Nephron progenitor cell (in vitro differentiated cells): ENCODE measurements around the gene HECA.
"Not testable (repeated sequence)": the region's sequence is repeated elsewhere in the genome, so short reads cannot be mapped to it uniquely, and the experiment has no call there.

Source experiments
- DNase-seq: peaks from one replicate; pipeline ENCODE4 v3.0.0; 2021
- H3K27ac Mint-ChIP-seq: 2 replicates; pipeline ENCODE4 v1.8.0; 2021; ENCODE audit warnings: mild to moderate bottlenecking, moderate library complexity, mixed read lengths
- H3K27me3 Mint-ChIP-seq: 2 replicates; pipeline ENCODE4 v1.8.0; 2021; ENCODE audit warnings: mild to moderate bottlenecking, low read depth, mixed read lengths; ENCODE audit not compliant: poor library complexity
- H3K36me3 Mint-ChIP-seq: 2 replicates; pipeline ENCODE4 v1.8.0; 2021; ENCODE audit warnings: low read depth, mixed read lengths
- H3K4me1 Mint-ChIP-seq: 2 replicates; pipeline ENCODE4 v1.8.0; 2021; ENCODE audit warnings: mixed read lengths
- H3K4me3 Mint-ChIP-seq: 2 replicates; pipeline ENCODE4 v1.8.0; 2021; ENCODE audit warnings: mild to moderate bottlenecking, moderate library complexity, mixed read lengths
- H3K9me3 Mint-ChIP-seq: 2 replicates; pipeline ENCODE4 v1.8.0; 2021; ENCODE audit warnings: mild to moderate bottlenecking, moderate library complexity, mixed read lengths
- TF ChIP-seq, protein P1 (sequence below): fragments of 200-600 bp; sonication (generic); IDR thresholded peaks from 2 replicates; pipeline ENCODE4 v1.5.0; 2021; ENCODE audit warnings: antibody characterized with exemption

Gene HECA

DNA sequence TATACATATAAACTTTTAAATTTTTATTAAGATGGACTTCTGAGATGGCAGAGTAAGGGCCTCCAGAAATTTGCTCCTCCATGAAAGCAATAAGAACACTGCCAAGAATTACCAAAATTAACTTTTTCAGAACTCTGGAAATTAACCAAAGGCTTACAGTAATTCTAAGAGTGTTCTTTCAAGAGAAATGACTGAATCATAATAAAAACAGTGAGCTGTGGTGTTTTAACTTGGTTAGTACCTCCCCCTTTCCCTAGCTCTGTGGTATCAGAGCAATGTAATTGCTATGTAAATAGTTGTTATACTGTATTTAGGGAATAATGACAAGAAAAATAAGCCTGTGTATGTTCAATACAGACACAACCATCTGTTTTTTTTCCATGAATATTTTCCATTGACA is 19.0 kb downstream of the HECA start:
- TF ChIP-seq, protein P1, sequence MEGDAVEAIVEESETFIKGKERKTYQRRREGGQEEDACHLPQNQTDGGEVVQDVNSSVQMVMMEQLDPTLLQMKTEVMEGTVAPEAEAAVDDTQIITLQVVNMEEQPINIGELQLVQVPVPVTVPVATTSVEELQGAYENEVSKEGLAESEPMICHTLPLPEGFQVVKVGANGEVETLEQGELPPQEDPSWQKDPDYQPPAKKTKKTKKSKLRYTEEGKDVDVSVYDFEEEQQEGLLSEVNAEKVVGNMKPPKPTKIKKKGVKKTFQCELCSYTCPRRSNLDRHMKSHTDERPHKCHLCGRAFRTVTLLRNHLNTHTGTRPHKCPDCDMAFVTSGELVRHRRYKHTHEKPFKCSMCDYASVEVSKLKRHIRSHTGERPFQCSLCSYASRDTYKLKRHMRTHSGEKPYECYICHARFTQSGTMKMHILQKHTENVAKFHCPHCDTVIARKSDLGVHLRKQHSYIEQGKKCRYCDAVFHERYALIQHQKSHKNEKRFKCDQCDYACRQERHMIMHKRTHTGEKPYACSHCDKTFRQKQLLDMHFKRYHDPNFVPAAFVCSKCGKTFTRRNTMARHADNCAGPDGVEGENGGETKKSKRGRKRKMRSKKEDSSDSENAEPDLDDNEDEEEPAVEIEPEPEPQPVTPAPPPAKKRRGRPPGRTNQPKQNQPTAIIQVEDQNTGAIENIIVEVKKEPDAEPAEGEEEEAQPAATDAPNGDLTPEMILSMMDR: no peak
- no peaks in the 10 kb centered on the region for H3K9me3 Mint-ChIP-seq
- H3K27ac Mint-ChIP-seq: no peak overlapping the region
- H3K36me3 Mint-ChIP-seq: peaks cover 13% of the 10 kb centered on the region
- no peak overlapping the region for H3K4me3 Mint-ChIP-seq
- H3K4me1 Mint-ChIP-seq: peaks cover 41% of the 10 kb centered on the region
- peaks cover 7% of the 10 kb centered on the region for H3K27me3 Mint-ChIP-seq
- no peak for DNase-seq

DNA sequence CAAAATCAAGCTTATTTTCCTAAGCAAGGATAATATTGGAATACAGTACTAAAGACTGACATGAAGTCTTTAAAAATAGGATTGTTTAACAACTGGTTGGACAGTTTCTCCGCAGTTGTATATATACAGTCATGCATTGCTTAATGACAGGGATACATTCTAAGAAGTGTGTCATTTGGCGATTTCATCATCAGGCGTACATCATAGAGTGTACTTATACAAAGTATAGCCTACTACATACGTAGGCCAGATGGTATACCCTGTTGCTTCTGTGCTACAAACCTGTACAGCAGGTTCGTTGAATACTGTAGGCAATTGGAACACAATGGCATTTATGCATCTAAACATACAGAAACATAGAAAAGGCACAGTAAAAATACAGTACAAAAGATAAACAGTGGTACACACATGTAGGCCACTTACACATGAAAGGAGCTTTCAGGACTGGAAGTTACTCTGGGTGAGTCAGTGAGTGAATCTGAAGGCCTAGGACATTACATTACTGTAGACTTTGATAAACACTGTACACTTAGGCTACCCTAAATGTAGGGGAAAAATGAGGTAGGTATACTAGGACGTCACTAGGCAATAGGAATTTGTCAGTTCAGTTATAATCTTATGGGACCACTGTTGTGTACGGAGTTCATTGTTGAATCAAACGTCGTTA is 20.1 kb downstream of the HECA start:
- H3K27ac Mint-ChIP-seq: no peak overlapping the region

DNA sequence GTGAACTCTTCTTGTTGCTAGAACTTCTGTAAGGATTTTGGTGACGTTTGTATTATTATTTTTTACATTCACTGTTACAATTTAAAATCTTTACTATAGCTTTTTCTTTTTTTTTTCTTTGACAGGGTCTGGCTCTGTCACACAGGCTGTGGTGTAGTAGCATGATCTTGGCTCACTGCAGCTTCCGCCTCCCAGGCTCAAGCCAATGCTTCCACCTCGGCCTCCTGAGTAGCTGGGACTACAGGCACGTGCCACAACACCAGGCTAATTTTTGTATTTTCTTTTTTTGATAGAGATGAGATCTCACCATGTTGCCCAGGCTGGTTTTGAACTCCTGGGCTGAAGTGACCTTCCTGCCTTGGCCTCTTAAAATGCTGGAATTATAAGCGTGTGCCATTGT is 21.2 kb downstream of the HECA start:
- H3K27me3 Mint-ChIP-seq: peaks cover 7% of the 10 kb centered on the region
- TF ChIP-seq, protein P1: no peak
- DNase-seq: no peak
- no peak overlapping the region for H3K4me3 Mint-ChIP-seq
- H3K27ac Mint-ChIP-seq: no peak overlapping the region
- H3K4me1 Mint-ChIP-seq: peaks cover 22% of the 10 kb centered on the region
- H3K9me3 Mint-ChIP-seq: no peaks in the 10 kb centered on the region
- H3K36me3 Mint-ChIP-seq: peaks cover 13% of the 10 kb centered on the region

More for the DNA sequence above, 20.1 kb downstream of the HECA start:
- Mint-ChIP-seq H3K4me3 (no peak overlapping the region), H3K27me3 (peaks cover 7% of the 10 kb centered on the region), H3K36me3 (peaks cover 13% of the 10 kb centered on the region), H3K4me1 (peaks cover 29% of the 10 kb centered on the region), H3K9me3 (no peaks in the 10 kb centered on the region)
- DNase-seq: no peak
- TF ChIP-seq, protein P1: no peak

DNA sequence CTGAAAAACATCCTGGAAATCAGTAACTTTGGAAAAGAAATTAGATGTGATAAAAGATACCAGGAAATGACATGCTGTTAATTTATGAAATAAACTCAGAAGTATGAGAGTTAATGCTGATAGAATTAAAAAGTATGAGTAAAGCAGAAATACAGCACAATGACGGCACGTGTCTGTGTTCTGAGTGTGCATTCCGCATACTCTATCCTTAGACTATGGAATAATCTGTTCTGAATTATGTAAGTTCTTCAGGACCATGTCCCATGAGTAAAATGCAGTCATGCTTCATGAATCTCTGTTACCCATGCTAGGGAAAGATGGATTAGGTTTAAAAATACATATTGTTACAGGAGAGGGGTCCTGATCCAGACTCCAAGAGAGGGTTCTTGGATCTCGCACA is 21.7 kb downstream of the HECA start:
- no peak for DNase-seq
- Mint-ChIP-seq H3K27ac (no peak overlapping the region), H3K36me3 (peaks cover 13% of the 10 kb centered on the region), H3K9me3 (no peaks in the 10 kb centered on the region), H3K4me3 (no peak overlapping the region), H3K4me1 (peaks cover 22% of the 10 kb centered on the region), H3K27me3 (peaks cover 7% of the 10 kb centered on the region)
- TF ChIP-seq, protein P1: no peak

- H3K4me1 Mint-ChIP-seq: peaks cover 22% of the 10 kb centered on the region
- H3K9me3 Mint-ChIP-seq, DNase-seq, H3K4me3 Mint-ChIP-seq, H3K27me3 Mint-ChIP-seq, H3K27ac Mint-ChIP-seq: not testable (repeated sequence)
- H3K36me3 Mint-ChIP-seq: peaks cover 13% of the 10 kb centered on the region
Observed at GRCh38 chr6:139157086-139157485, 22.2 kb downstream of the HECA start.

GRCh38 chr6:139159016-139159415 is 24.1 kb downstream of the HECA start:
- H3K27me3 Mint-ChIP-seq: peaks cover 7% of the 10 kb centered on the region
- peaks cover 29% of the 10 kb centered on the region for H3K4me1 Mint-ChIP-seq
- peaks cover 13% of the 10 kb centered on the region for H3K36me3 Mint-ChIP-seq
- no peak overlapping the region for H3K4me3 Mint-ChIP-seq
- TF ChIP-seq, protein P1: no peak
- no peaks in the 10 kb centered on the region for H3K9me3 Mint-ChIP-seq
- H3K27ac Mint-ChIP-seq: no peak overlapping the region
- no peak for DNase-seq
